Osteoblast (primary cell): ENCODE data around the gene CCDC33. TPM values are rescaled to one million over a fixed set of nuclear protein-coding genes. Genes with fewer than 3 reads are reported as not detected.
"Not testable (repeated sequence)": the region's sequence is repeated elsewhere in the genome, so short reads cannot be mapped to it uniquely, and the experiment has no call there.

Experiments used
- DNase-seq: peaks from one replicate; pipeline ENCODE4 v3.0.0; 2011; ENCODE audit warnings: low spot score, mixed read lengths; ENCODE audit not compliant: insufficient read length; ENCODE audit errors: missing footprints
- H2AFZ ChIP-seq: 2 replicates; pipeline ENCODE4 v1.6.0; 2011; ENCODE audit warnings: mild to moderate bottlenecking, low read length
- H3K27ac ChIP-seq: 2 replicates; pipeline ENCODE4 v1.5.1; 2011; ENCODE audit warnings: mild to moderate bottlenecking, low read depth, low read length, moderate library complexity
- H3K27me3 ChIP-seq: 2 replicates; pipeline ENCODE4 v1.6.0; 2012; ENCODE audit warnings: mild to moderate bottlenecking, control low read depth, inconsistent platforms, low read length, moderate library complexity; ENCODE audit not compliant: insufficient read depth
- H3K36me3 ChIP-seq: 2 replicates; pipeline ENCODE4 v1.5.1; 2011; ENCODE audit warnings: mild to moderate bottlenecking, low read length, control low read depth, moderate library complexity; ENCODE audit not compliant: insufficient read depth
- H3K4me1 ChIP-seq: 2 replicates; pipeline ENCODE4 v1.5.1; 2011; ENCODE audit warnings: mild to moderate bottlenecking, low read length, control low read depth, moderate library complexity; ENCODE audit not compliant: insufficient read depth
- H3K4me2 ChIP-seq: 2 replicates; pipeline ENCODE4 v1.6.0; 2011; ENCODE audit warnings: mild to moderate bottlenecking, low read length; ENCODE audit not compliant: insufficient read depth
- H3K4me3 ChIP-seq: fragments of 200-600 bp; sonication (generic); 3 replicates; pipeline ENCODE4 v1.5.1; 2012; ENCODE audit warnings: mild to moderate bottlenecking, low read length, inconsistent platforms; ENCODE audit not compliant: insufficient read depth
- H3K79me2 ChIP-seq: 2 replicates; pipeline ENCODE4 v1.6.0; 2012; ENCODE audit warnings: mild to moderate bottlenecking, low read length, control low read depth, inconsistent platforms; ENCODE audit not compliant: insufficient read depth
- H3K9me3 ChIP-seq: 2 replicates; pipeline ENCODE4 v1.5.1; 2011; ENCODE audit warnings: low read depth, low read length, control low read depth
- H4K20me1 ChIP-seq: 2 replicates; pipeline ENCODE4 v1.6.0; 2012; ENCODE audit warnings: mild to moderate bottlenecking, low read length, control low read depth; ENCODE audit not compliant: insufficient read depth
- total RNA-seq: library from RNA; depleted of rRNA; stranded (reverse); fragments of >200 nt; gene quantifications from 2 replicates; pipeline ENCODE4 v1.2.3, GENCODE V29; 2012
- TF ChIP-seq, protein P1 (sequence below): IDR thresholded peaks from 2 replicates; pipeline ENCODE4 v1.5.1; 2011; ENCODE audit warnings: mild to moderate bottlenecking, low read depth, low read length, moderate library complexity; ENCODE audit errors: extremely low read depth

Gene CCDC33
- total RNA-seq, 1 donor = not detected

DNA sequence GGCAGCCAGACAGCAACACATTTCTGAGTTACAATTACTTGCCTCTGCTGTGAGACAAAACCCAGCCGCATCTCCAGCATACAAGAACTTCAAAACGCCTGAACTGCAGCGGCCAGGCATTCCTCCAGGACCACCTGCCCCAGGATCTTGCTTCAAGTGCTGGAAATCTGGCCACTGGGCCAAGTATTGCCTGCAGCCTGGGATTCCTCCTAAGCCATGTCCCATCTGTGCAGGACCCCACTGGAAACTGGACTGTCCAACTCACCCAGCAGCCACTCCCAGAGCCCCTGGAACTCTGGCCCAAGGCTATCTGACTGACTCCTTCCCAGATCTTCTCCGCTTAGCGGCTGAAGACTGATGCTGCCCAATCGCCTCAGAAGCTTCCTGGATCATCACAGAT, 119.9 kb downstream of the CCDC33 start:
- H3K79me2 ChIP-seq, H3K4me1 ChIP-seq, H2AFZ ChIP-seq, DNase-seq, H3K4me2 ChIP-seq, H3K36me3 ChIP-seq, H3K9me3 ChIP-seq, H3K27ac ChIP-seq, H3K27me3 ChIP-seq, H3K4me3 ChIP-seq, H4K20me1 ChIP-seq: not testable (repeated sequence)

- H3K79me2 ChIP-seq, H3K27me3 ChIP-seq, H3K27ac ChIP-seq, H4K20me1 ChIP-seq, H3K4me2 ChIP-seq, H3K36me3 ChIP-seq, H2AFZ ChIP-seq, H3K4me1 ChIP-seq, H3K4me3 ChIP-seq, H3K9me3 ChIP-seq, DNase-seq: not testable (repeated sequence)
Measured at GRCh38 chr15:74357514-74357913, 121.4 kb downstream of the CCDC33 start.

DNA sequence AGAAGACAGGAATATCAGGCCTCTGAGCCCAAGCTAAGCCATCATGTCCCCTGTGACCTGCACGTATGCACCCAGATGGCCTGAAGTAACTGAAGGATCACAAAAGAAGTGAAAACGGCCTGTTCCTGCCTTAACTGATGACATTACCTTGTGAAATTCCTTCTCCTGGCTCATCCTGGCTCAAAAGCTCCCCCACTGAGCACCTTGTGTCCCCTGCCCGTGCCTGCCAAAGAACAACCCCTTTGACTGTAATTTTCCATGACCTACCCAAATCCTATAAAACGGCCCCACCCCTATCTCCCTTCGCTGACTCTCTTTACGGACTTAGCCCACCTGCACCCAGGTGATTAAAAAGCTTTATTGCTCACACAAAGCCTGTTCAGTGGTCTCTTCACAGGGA, 123.2 kb downstream of the CCDC33 start:
- DNase-seq, H3K27me3 ChIP-seq, H2AFZ ChIP-seq, H4K20me1 ChIP-seq, H3K4me1 ChIP-seq, H3K79me2 ChIP-seq, H3K9me3 ChIP-seq, H3K36me3 ChIP-seq, H3K4me3 ChIP-seq, H3K27ac ChIP-seq, H3K4me2 ChIP-seq: not testable (repeated sequence)

DNA sequence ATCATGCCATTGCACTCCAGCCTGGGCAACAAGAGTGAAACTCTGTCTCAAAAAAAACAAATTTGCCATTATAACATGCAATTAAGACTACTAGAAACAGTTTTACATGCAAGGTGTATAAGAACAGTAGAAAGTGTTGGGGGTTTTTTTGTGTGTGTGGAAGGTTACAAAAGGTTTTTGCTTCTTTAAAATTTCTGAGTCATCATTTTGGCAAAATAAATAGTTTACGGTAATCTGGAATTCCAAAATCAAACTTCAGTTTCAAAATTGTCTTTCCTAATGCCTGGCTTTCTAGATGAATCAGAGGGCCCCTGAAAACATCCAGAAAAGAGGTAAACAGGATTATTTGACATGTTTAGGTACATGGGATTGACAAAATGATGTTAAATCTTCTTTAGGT, 124.7 kb downstream of the CCDC33 start:
- H4K20me1 ChIP-seq, H3K36me3 ChIP-seq, H3K27ac ChIP-seq, H3K4me1 ChIP-seq, H3K4me3 ChIP-seq, H3K4me2 ChIP-seq, H3K27me3 ChIP-seq, DNase-seq, H3K9me3 ChIP-seq, H2AFZ ChIP-seq, H3K79me2 ChIP-seq: not testable (repeated sequence)

DNA sequence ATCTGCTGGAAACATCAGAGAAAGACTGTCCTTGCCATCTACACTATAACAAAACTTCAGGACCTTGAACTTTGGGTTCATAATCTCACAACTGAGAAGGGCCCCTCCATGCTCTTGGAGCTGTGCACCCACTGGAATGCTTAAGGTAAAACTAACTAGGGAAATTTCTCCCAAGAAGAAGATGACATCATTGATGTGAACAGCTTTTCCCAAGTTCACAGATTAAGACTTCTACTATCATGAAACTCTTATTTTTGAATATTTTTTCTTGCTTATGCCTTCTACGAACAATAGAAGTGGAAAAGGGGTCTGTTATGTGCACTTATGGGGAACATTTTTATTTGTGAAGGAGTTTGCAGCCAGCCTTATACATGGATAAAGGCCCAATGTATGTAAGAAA, 126.4 kb downstream of the CCDC33 start:
- H3K36me3 ChIP-seq = no peaks in the 10 kb centered on the region
- H3K4me2 ChIP-seq = no peak overlapping the region
- H2AFZ ChIP-seq = no peak overlapping the region
- H3K4me1 ChIP-seq = peaks cover 7% of the 10 kb centered on the region
- H3K27ac ChIP-seq = no peak overlapping the region
- no peaks in the 10 kb centered on the region for H4K20me1 ChIP-seq
- H3K4me3 ChIP-seq = no peak overlapping the region
- H3K79me2 ChIP-seq = no peaks in the 10 kb centered on the region
- no peaks in the 10 kb centered on the region for H3K9me3 ChIP-seq
- H3K27me3 ChIP-seq = no peaks in the 10 kb centered on the region
- no peak for DNase-seq
- TF ChIP-seq, protein P1, sequence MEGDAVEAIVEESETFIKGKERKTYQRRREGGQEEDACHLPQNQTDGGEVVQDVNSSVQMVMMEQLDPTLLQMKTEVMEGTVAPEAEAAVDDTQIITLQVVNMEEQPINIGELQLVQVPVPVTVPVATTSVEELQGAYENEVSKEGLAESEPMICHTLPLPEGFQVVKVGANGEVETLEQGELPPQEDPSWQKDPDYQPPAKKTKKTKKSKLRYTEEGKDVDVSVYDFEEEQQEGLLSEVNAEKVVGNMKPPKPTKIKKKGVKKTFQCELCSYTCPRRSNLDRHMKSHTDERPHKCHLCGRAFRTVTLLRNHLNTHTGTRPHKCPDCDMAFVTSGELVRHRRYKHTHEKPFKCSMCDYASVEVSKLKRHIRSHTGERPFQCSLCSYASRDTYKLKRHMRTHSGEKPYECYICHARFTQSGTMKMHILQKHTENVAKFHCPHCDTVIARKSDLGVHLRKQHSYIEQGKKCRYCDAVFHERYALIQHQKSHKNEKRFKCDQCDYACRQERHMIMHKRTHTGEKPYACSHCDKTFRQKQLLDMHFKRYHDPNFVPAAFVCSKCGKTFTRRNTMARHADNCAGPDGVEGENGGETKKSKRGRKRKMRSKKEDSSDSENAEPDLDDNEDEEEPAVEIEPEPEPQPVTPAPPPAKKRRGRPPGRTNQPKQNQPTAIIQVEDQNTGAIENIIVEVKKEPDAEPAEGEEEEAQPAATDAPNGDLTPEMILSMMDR = no peak

DNA sequence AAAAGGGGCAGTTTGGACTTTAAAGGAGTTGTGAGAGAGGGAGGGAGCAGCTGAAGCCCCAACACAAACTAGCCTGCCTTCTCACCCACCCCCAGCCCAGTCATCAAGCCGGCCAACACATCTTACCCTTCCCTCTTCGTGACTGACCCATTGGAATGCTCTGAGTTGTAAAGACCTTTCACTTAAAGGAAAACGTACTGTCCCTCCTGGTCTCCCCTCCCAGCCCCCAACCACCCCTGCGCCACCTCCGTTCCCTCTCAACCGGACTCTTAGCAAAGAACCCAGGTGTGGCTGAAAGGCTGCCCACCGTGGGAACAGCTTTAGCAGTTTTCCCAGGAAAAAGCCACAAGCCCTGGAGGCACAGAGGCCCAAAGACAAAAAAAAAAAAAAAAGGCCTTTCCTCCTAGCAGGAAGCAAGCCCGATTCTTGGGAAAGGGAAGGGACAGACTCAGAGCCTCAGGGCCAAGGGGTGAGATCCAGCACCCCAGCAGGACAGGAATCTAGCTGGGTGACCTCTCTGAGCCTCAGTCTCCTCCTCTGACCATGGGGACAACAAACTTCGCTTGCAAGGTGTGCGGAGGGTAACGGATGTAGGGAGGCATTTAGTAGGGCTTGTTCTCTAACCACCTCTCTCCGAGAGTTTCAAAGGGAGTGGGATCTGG, 128.9 kb downstream of the CCDC33 start:
- H2AFZ ChIP-seq = peak overlapping the region; percentile 97
- peak; percentile 78 for DNase-seq
- no peaks in the 10 kb centered on the region for H4K20me1 ChIP-seq
- peak overlapping the region; percentile 27 for H3K27ac ChIP-seq
- no peaks in the 10 kb centered on the region for H3K27me3 ChIP-seq
- no peaks in the 10 kb centered on the region for H3K79me2 ChIP-seq
- H3K4me3 ChIP-seq = peak overlapping the region; percentile 82
- no peaks in the 10 kb centered on the region for H3K36me3 ChIP-seq
- H3K9me3 ChIP-seq = no peaks in the 10 kb centered on the region
- TF ChIP-seq, protein P1 = no peak
- peak overlapping the region; percentile 73 for H3K4me2 ChIP-seq
- H3K4me1 ChIP-seq = peaks cover 14% of the 10 kb centered on the region
